ENCODE results near the gene INPP5A.

DNA sequence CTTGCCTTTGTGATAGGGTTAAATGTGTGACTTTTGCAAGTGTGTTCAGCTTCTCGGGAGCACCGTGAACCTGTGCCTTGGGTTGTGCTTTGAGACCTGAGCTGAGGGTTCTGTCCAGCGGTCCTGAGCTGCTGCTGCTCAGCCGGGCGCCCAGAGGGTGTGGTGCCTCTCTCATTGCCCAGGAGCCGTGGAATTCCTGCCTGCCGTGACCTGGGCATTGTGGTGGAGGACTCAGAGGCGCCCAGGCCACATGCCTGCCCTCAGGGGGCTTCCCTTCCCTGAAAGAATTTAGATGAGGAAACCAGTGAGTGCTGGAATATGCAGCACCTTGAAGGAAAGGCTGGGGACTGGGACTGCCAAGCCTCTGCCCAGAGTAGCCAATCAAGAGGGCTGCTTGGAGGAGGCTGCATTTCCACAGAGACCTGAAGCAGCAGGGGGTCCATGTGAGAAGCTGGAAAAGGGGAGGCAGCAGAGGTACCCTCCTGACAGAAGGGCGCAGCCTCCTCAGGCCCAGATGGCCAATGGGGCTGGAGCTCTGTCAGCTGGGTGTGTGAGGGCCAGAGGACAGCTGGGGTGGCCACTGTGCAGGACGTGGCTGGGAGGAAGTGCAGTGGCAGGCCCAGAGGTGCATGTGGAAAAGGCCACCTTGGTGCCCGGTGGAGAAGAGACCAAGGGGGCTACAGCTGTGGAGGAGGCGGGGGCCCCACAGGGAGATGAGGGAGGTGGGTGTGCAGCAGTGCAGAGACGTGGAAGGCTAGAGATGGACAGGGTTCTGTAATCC, 141.0 kb downstream of the INPP5A start:
- TF ChIP-seq, protein P1, sequence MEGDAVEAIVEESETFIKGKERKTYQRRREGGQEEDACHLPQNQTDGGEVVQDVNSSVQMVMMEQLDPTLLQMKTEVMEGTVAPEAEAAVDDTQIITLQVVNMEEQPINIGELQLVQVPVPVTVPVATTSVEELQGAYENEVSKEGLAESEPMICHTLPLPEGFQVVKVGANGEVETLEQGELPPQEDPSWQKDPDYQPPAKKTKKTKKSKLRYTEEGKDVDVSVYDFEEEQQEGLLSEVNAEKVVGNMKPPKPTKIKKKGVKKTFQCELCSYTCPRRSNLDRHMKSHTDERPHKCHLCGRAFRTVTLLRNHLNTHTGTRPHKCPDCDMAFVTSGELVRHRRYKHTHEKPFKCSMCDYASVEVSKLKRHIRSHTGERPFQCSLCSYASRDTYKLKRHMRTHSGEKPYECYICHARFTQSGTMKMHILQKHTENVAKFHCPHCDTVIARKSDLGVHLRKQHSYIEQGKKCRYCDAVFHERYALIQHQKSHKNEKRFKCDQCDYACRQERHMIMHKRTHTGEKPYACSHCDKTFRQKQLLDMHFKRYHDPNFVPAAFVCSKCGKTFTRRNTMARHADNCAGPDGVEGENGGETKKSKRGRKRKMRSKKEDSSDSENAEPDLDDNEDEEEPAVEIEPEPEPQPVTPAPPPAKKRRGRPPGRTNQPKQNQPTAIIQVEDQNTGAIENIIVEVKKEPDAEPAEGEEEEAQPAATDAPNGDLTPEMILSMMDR (IDR thresholded peaks at IDR 0.05), result no peak
- TF ChIP-seq POLR2A (IDR thresholded peaks at IDR 0.05), result no peak

Measured in sigmoid colon (tissue), 3 donors.